Measurements from ENCODE around the gene KCTD15. TPM values are rescaled to one million over a fixed set of nuclear protein-coding genes. Genes with fewer than 3 reads are reported as not detected.

Gene KCTD15
- total and polyA plus RNA-seq, 2 donors (not counting 3 experiments of a cell fraction or from before 2014, with no cell fraction given) = 49.5 to 51.8 TPM

DNA sequence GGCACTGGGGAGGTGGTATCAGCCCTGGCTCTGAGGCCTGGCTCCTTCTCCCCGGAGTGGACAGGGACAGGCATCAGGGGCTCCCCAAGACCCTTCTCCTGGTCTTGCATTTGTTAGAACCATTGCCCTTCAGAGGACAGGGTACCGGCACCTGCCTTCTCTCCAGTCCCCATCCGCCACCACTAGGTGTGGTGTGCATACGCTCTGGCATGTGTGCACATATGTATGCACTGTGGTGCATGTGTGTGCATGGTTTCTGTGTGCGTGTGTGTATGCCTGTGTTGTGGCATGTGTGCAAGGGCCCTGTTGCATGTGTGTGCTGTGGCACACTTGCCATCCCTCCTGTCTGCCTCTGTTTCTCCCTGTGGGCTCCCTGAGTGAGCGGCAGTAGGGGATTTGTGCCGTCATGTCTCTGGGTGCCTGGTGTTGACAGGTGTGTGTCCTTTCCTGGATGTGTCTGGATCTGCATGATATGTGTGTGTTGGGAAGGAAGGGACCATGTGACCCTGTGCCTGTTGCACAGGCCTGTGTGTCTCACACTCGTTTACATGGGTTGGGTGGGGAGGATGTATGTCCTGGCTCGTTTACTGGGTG, 9.3 kb downstream of the KCTD15 start:
- H3K27me3 ChIP-seq (ENCODE audit: control insufficient read depth in 2 of 2, insufficient read depth in 2 of 2, low read length in 2 of 2) = no peaks in the 10 kb centered on the region
- H3K4me3 ChIP-seq (replicated peaks in 1 of 3; ENCODE audit: insufficient read depth in 1 of 3, low read depth in 1 of 3, low read length in 3 of 3) = no peak overlapping the region
- H4K20me1 ChIP-seq (replicated peaks; ENCODE audit: control insufficient read depth, extremely low read depth, insufficient read depth, low read length) = no peaks in the 10 kb centered on the region
- peaks cover 4% of the 10 kb centered on the region for H3K79me2 ChIP-seq (ENCODE audit: control insufficient read depth, insufficient read depth, low read length)
- H3K9me1 ChIP-seq (replicated peaks; ENCODE audit: control insufficient read depth, extremely low read depth, insufficient read depth, low read length) = no peaks in the 10 kb centered on the region
- peaks cover 4 to 60% of the 10 kb centered on the region in 2 experiments for H3K36me3 ChIP-seq (ENCODE audit: control insufficient read depth in 2 of 2, extremely low read depth in 1 of 2, insufficient read depth in 2 of 2, low read length in 2 of 2)
- ChIA-PET POLR2A (no interaction called here), CTCF (interaction anchor here (0.8 kb wide), 1 partner anchor 10 kb away, joined by 3 read pairs; no protein-coding TSS in a partner anchor)
- H3K4me2 ChIP-seq (ENCODE audit: insufficient read depth, low read length) = no peak overlapping the region
- dilution Hi-C loops (cut with MboI; ENCODE audit: extremely low pct_ligation_motif_present, low sequenced_read_pairs) (no loop called here), intact Hi-C loops (cut with micrococcal nuclease) (no loop called here)
- no peak overlapping the region for H2AFZ ChIP-seq (ENCODE audit: low read depth, low read length)
- FAIRE-seq = no peak
- no peak for TF ChIP-seq GATA2 (IDR thresholded peaks at IDR 0.05; ENCODE audit: insufficient read depth, insufficient read length, low read depth, low read length)
- no peak for TF ChIP-seq MAX (IDR thresholded peaks at IDR 0.05; ENCODE audit: insufficient read depth, insufficient read length)
- TF ChIP-seq FOS (IDR thresholded peaks at IDR 0.05; ENCODE audit: borderline replicate concordance, insufficient read depth, low read length) = no peak
- TF ChIP-seq, protein P1, sequence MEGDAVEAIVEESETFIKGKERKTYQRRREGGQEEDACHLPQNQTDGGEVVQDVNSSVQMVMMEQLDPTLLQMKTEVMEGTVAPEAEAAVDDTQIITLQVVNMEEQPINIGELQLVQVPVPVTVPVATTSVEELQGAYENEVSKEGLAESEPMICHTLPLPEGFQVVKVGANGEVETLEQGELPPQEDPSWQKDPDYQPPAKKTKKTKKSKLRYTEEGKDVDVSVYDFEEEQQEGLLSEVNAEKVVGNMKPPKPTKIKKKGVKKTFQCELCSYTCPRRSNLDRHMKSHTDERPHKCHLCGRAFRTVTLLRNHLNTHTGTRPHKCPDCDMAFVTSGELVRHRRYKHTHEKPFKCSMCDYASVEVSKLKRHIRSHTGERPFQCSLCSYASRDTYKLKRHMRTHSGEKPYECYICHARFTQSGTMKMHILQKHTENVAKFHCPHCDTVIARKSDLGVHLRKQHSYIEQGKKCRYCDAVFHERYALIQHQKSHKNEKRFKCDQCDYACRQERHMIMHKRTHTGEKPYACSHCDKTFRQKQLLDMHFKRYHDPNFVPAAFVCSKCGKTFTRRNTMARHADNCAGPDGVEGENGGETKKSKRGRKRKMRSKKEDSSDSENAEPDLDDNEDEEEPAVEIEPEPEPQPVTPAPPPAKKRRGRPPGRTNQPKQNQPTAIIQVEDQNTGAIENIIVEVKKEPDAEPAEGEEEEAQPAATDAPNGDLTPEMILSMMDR (IDR thresholded peaks at IDR 0.05; ENCODE audit: extremely low read depth in 1 of 2, insufficient read depth in 1 of 2, low read depth in 1 of 2, low read length in 2 of 2) = no peak
- TF ChIP-seq MYC (IDR thresholded peaks at IDR 0.05; ENCODE audit: low read depth, low read length) = no peak
- no peak for TF ChIP-seq POLR2AphosphoS5 (IDR thresholded peaks at IDR 0.05; ENCODE audit: insufficient read depth, low read depth, low read length)
- no peak for TF ChIP-seq JUN (IDR thresholded peaks at IDR 0.05; ENCODE audit: borderline replicate concordance, insufficient read depth, insufficient read length, low read depth)
- no peak for TF ChIP-seq EZH2 (IDR thresholded peaks at IDR 0.05; ENCODE audit: borderline replicate concordance, low read depth, low read length, severe bottlenecking)
- no peak for TF ChIP-seq POLR2A (IDR thresholded peaks at IDR 0.05; ENCODE audit: low read depth, low read length)
- no peaks in the 10 kb centered on the region for H3K9me3 ChIP-seq (replicated peaks; ENCODE audit: control insufficient read depth, insufficient read depth, low read length)
- H3K4me1 ChIP-seq (ENCODE audit: control insufficient read depth, extremely low read depth, insufficient read depth, low read length) = peaks cover 7% of the 10 kb centered on the region
- no peak for DNase-seq (ENCODE audit: low read depth, low spot score)
- no peak overlapping the region for H3K27ac ChIP-seq (ENCODE audit: insufficient read depth, low read depth, low read length)
- BruUV-seq (replicated peaks) = no TSS peak
- no peak overlapping the region for H3K9ac ChIP-seq (replicated peaks; ENCODE audit: extremely low read depth, insufficient read depth, low read length)
